Measurements from ENCODE around the gene ABCA4. TPM values are rescaled to one million over a fixed set of nuclear protein-coding genes. Genes with fewer than 3 reads are reported as not detected.

Gene ABCA4
- total and polyA plus RNA-seq, 2 donors (not counting 3 experiments of a cell fraction or from before 2014, with no cell fraction given), result 2.3 to 4.9 TPM

GRCh38 chr1:93979040-93979717 lies 141.8 kb downstream of the ABCA4 start:
- H3K4me3 ChIP-seq (replicated peaks in 1 of 3; ENCODE audit: insufficient read depth in 1 of 3, low read depth in 1 of 3, low read length in 3 of 3), result no peak overlapping the region
- POLR2A ChIA-PET, result no interaction called here
- no peak overlapping the region for H3K27ac ChIP-seq (ENCODE audit: insufficient read depth, low read depth, low read length)
- no peak for DNase-seq (ENCODE audit: low read depth, low spot score)
- no peaks in the 10 kb centered on the region for H3K9me1 ChIP-seq (replicated peaks; ENCODE audit: control insufficient read depth, extremely low read depth, insufficient read depth, low read length)
- H3K9me3 ChIP-seq (replicated peaks; ENCODE audit: control insufficient read depth, insufficient read depth, low read length), result no peaks in the 10 kb centered on the region
- FAIRE-seq, result no peak
- no peaks in the 10 kb centered on the region for H3K36me3 ChIP-seq (ENCODE audit: control insufficient read depth in 2 of 2, extremely low read depth in 1 of 2, insufficient read depth in 2 of 2, low read length in 2 of 2)
- no peak overlapping the region for H3K4me2 ChIP-seq (ENCODE audit: insufficient read depth, low read length)
- intact Hi-C loops (cut with micrococcal nuclease), result no loop called here
- no peaks in the 10 kb centered on the region for H4K20me1 ChIP-seq (replicated peaks; ENCODE audit: control insufficient read depth, extremely low read depth, insufficient read depth, low read length)
- TF ChIP-seq JUN (IDR thresholded peaks at IDR 0.05; ENCODE audit: borderline replicate concordance, insufficient read depth, insufficient read length, low read depth) (no peak), CTCF (IDR thresholded peaks at IDR 0.05; ENCODE audit: extremely low read depth in 1 of 2, insufficient read depth in 1 of 2, low read depth in 1 of 2, low read length in 2 of 2) (no peak), GATA2 (IDR thresholded peaks at IDR 0.05; ENCODE audit: insufficient read depth, insufficient read length, low read depth, low read length) (no peak), EZH2 (IDR thresholded peaks at IDR 0.05; ENCODE audit: borderline replicate concordance, low read depth, low read length, severe bottlenecking) (no peak), MAX (IDR thresholded peaks at IDR 0.05; ENCODE audit: insufficient read depth, insufficient read length) (no peak), FOS (IDR thresholded peaks at IDR 0.05; ENCODE audit: borderline replicate concordance, insufficient read depth, low read length) (no peak), MYC (IDR thresholded peaks at IDR 0.05; ENCODE audit: low read depth, low read length) (no peak), POLR2AphosphoS5 (IDR thresholded peaks at IDR 0.05; ENCODE audit: insufficient read depth, low read depth, low read length) (no peak), POLR2A (IDR thresholded peaks at IDR 0.05; ENCODE audit: low read depth, low read length) (no peak)
- H3K9ac ChIP-seq (replicated peaks; ENCODE audit: extremely low read depth, insufficient read depth, low read length), result no peak overlapping the region
- peaks cover 0 to 5% of the 10 kb centered on the region in 2 experiments for H3K27me3 ChIP-seq (ENCODE audit: control insufficient read depth in 2 of 2, insufficient read depth in 2 of 2, low read length in 2 of 2)
- no peaks in the 10 kb centered on the region for H3K79me2 ChIP-seq (ENCODE audit: control insufficient read depth, insufficient read depth, low read length)
- no peak overlapping the region for H2AFZ ChIP-seq (ENCODE audit: low read depth, low read length)
- CTCF ChIA-PET, result interaction anchor here (1.2 to 1.3 kb wide), 3 partner anchors 11 to 70 kb away, joined by 4 to 5 read pairs (median 5); partner anchors contain the start of gene GCLM
- H3K4me1 ChIP-seq (ENCODE audit: control insufficient read depth, extremely low read depth, insufficient read depth, low read length), result no peaks in the 10 kb centered on the region
- dilution Hi-C loops (cut with MboI; ENCODE audit: extremely low pct_ligation_motif_present, low sequenced_read_pairs), result no loop called here
- BruUV-seq (replicated peaks), result no TSS peak

All from endothelial cell of umbilical vein (primary cell).